Amniotic stem cell (primary cell): ENCODE data around the gene OTOP2.
"Not testable (repeated sequence)": the region's sequence is repeated elsewhere in the genome, so short reads cannot be mapped to it uniquely, and the experiment has no call there.

Source experiments
- DNase-seq: peaks from one replicate; lab custom pipeline; 2025; lab: John Stamatoyannopoulos, UW

The OTOP2 gene

DNA sequence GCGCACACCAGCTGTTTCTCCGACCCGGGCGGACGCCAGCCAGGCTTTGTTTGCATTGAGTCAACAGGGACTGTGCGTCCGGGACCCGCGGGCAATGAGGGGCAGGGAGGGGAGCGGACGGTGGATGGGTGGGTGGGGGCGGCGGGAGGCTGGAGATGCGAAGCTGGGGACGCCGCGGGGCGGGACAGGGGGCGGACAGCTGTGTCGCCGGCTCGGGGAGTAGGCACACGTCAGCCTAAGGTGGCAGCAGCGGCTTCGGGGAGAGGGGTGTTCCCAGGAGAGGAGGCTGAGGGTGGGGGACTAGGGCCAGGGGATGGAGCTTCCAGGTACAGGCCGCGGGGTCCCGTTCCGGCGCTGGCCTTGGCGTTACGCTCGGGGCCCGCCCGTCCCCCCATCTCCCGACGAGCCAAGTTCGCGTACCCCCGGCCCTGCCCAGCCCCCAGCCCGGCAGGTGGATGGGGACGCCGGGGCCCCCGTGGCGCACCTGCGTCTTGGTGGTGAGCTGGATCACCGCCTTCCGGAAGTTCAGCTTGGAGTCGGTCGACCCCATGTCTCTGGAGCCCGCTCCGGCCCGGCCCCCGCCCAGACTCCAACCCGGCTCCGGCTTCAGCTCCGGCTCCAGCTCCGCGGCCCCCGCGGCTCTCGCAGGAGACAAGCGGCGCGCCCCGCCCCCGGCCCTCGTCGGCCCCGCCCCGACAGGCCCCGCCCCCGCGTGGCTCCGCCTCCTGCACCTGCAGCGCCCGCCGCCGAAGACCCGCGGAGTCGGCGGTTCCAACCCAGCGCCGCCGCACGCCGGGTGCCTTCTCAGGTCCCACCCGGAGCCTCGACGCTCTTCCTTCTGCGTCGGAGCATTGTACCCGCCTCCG is 48.3 kb downstream of the OTOP2 start, which contains the start of gene HID1:
HID1 (minus strand) TSS at position 653 of the 866 bp plus-strand sequence; CDS start at position 550, 103 bp downstream.
- DNase-seq = no peak

DNA sequence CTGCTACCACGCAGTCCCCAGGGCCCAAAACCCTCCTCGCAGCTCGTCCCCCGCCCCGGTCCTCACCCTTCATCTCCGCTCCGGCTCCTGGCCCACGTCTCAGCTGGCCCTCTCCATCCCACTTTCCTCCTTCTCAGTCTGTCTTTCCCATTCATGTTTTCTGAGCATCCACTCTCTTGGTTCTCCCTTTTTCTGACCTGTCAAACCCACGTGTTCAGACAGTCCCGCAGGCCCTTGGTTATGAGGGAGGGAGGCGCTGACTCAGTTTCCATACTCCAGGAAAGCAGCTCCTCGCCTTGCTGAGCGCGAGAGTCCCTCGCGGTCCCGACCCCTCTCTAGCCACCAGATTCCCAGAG is 48.9 kb downstream of the OTOP2 start:
- DNase-seq = no peak

DNA sequence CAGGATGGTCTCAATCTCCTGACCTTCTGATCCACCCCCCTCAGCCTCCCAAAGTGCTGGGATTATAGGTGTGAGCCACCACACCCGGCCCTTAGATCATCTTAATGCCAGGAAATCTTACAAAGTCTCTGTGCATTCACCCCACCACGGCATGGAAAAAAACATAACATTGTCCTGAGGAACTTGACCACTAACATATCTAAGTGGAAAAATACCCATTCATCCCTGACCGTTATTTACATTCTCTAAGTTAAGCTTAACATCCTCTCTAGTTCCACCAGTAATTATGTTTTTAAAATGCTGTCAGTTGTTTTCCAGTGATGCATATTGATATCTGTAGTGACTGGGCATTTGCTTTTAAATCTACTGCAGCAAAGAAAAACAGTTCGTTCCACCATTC is 51.9 kb downstream of the OTOP2 start:
- no peak for DNase-seq

DNA sequence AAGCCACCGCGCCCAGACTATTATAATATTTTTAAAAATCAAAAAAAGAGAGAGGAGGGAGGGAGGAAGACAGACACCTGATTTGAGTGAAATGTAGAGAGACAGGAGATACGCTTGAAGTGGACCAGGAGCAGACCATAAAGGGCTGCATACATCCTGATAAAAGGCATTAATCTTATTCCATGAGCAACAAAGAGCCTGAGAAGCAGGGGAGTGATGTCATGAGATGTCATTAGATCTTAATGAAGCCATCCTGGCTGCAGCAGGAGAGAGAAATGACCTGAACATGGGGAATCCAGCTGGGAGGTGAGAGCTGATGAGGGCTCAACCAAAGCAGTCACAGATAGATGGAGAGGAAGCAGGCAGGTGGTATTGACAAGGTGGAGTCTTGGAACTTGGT is 53.7 kb downstream of the OTOP2 start:
- no peak for DNase-seq

DNA sequence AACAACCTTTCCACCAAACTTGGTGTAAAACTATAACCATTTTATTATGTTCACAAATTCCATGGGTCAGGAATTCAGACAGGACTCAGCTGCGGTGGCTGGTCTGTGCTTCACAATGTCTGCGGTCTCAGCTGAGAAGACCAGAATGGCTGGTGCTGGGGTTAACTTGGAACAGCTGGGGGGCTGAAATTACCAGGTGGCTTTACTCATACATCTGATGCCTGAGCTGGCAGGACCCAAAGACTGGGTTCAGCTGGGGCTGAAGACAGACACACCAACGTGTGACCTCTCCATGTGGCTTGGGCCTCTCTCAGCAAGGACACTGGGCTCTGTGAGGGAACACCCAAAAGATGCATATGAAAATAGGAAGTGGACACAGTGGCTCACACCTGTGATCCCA is 54.2 kb downstream of the OTOP2 start:
- DNase-seq = no peak

GRCh38 chr17:74979408-74980146 is 55.5 kb downstream of the OTOP2 start:
- DNase-seq = no peak

GRCh38 chr17:74981318-74981978 is 57.4 kb downstream of the OTOP2 start:
- DNase-seq = no peak

DNA sequence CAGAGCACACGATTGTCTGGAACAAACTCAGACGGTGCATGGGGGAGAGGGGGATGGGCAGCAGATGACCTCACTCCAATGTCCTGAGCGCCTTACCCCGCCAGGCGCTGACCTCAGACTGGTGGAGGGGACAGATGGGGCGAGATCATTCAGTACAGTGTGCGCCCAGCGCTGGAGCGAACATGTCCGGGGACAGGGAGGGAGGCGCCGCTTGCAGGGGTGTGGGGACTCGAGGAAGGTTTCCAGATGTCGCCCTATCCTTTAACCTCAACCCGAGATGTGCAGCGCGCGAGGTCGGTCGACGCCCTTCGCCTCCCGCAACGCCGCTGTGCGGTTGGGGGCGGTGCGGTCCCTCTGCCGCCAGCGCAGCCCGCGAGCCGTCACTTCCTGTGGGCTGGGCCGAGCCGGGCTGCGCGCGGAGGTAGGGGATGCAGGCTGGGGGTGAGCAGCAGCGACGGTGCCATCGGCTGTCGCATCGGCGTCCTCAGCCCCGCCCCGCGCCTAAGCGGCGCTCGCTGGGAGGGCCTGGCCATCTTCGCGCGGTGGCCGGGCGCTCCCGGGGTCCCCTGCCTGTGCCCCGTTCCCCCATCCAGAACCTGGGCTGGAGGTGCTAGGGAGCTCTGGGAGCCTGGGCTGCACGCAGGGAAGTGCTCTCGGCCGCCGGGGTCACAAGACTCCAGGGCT is 58.0 kb downstream of the OTOP2 start:
- DNase-seq = no peak

DNA sequence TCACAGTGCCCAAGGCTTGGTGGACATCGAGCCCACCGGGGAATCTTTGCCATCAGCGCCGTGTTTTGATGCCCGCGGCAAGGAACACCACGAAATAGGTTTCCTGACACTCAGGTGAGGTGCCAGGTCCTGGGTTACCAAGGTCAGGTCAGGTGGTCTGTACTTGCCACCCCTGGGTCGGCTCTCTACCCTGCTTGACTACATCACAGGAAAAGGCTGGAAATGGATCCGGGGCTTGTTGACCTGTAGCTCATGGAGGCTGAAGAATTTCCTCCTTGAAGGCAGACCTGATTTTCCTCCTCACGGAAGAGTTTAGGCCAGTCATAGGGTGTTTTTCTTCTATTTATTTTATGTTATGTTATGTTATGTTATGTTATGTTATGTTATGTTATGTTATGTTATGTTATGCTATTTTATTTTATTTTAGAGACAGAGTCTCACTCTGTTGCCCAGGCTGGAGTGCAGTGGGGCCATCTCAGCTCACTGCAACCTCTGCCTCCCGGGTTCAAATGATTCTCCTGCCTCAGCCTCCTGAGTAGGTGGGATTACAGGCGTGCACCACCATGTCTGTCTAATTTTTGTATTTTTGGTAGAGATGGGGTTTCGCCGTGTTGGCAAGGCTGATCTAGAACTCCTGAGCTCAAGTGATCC is 58.7 kb downstream of the OTOP2 start:
- DNase-seq = not testable (repeated sequence)
